Endothelial cell of umbilical vein (primary cell): ENCODE measurements around the gene AFAP1L2. TPM values are rescaled to one million over a fixed set of nuclear protein-coding genes. Genes with fewer than 3 reads are reported as not detected.

Experiments used
- BruUV-seq: library from RNA; stranded (reverse); fragments of 400-500 nt; replicated peaks from 2 replicates; lab custom pipeline; 2021; lab: Mats Ljungman, UMichigan
- CTCF ChIA-PET: fragments of 300-600, 350-600 bp; sonication (Branson Sonifier 250); formaldehyde crosslinking; loops from one replicate; lab custom pipeline; 2021; ENCODE audit warnings: antibody characterized with exemption, inconsistent platforms; lab: Charles Lee
- POLR2A ChIA-PET: fragments of 300-600, 350-600 bp; sonication (Branson Sonifier 250); formaldehyde crosslinking; loops from one replicate; lab custom pipeline; 2021; ENCODE audit warnings: antibody characterized with exemption, inconsistent platforms; lab: Charles Lee
- DNase-seq: peaks from one replicate; pipeline ENCODE4 v3.0.0-alpha.2; 2011; ENCODE audit warnings: low read depth, low spot score
- FAIRE-seq: peaks from 2 replicates; lab custom pipeline; 2011; peaks lifted over from hg19 to GRCh38; lab: Jason Lieb, UNC
- H2AFZ ChIP-seq: 2 replicates; pipeline ENCODE4 v1.6.0; 2012; ENCODE audit warnings: low read depth, low read length, control low read depth, inconsistent platforms
- H3K27ac ChIP-seq: 2 replicates; pipeline ENCODE4 v1.5.1; 2011; ENCODE audit warnings: low read depth, mild to moderate bottlenecking, control low read depth, low read length, moderate library complexity; ENCODE audit not compliant: insufficient read depth
- H3K27me3 ChIP-seq, 2 experiments: 2 replicates each; pipeline versions ENCODE4 v1.6.0 to v1.6.1; 2011; ENCODE audit warnings: low read length in 2 of 2, mixed read lengths in 1 of 2; ENCODE audit not compliant: control insufficient read depth in 2 of 2, insufficient read depth in 2 of 2
- H3K36me3 ChIP-seq, 2 experiments: 2 replicates in 1 of 2; 3 replicates in 1 of 2; pipeline ENCODE4 v1.5.1; 2011; ENCODE audit warnings: low read length in 2 of 2, mild to moderate bottlenecking in 1 of 2, moderate library complexity in 1 of 2; ENCODE audit not compliant: control insufficient read depth in 2 of 2, insufficient read depth in 2 of 2; ENCODE audit errors: extremely low read depth in 1 of 2
- H3K4me1 ChIP-seq: 3 replicates; pipeline ENCODE4 v1.5.1; 2011; ENCODE audit warnings: mild to moderate bottlenecking, low read length; ENCODE audit not compliant: control insufficient read depth, insufficient read depth; ENCODE audit errors: extremely low read depth
- H3K4me2 ChIP-seq: 2 replicates; pipeline ENCODE4 v1.6.1; 2011; ENCODE audit warnings: low read length, control low read depth, mixed read lengths; ENCODE audit not compliant: insufficient read depth
- H3K4me3 ChIP-seq, 3 experiments: fragments of 200-600 bp in 1 of 3; sonication (generic), shearing (Covaris generic) in 1 of 3; replicated peaks in 1 of 3; 2 replicates each; pipeline ENCODE4 v1.5.1; 2011 to 2016; ENCODE audit warnings: control low read depth in 3 of 3, low read length in 3 of 3, mild to moderate bottlenecking in 2 of 3, inconsistent platforms in 1 of 3, low read depth in 1 of 3, moderate library complexity in 1 of 3; ENCODE audit not compliant: insufficient read depth in 1 of 3
- H3K79me2 ChIP-seq: 2 replicates; pipeline ENCODE4 v1.6.0; 2012; ENCODE audit warnings: low read length, inconsistent platforms; ENCODE audit not compliant: control insufficient read depth, insufficient read depth
- H3K9ac ChIP-seq: replicated peaks from 2 replicates; pipeline ENCODE3; 2011; ENCODE audit warnings: low read length, control low read depth; ENCODE audit not compliant: insufficient read depth; ENCODE audit errors: extremely low read depth
- H3K9me1 ChIP-seq: replicated peaks from 3 replicates; pipeline ENCODE4 v1.6.0; 2011; ENCODE audit warnings: mild to moderate bottlenecking, low read length; ENCODE audit not compliant: control insufficient read depth, insufficient read depth; ENCODE audit errors: extremely low read depth
- H3K9me3 ChIP-seq: replicated peaks from 2 replicates; pipeline ENCODE4 v1.5.1; 2012; ENCODE audit warnings: low read length, inconsistent platforms; ENCODE audit not compliant: control insufficient read depth, insufficient read depth
- H4K20me1 ChIP-seq: replicated peaks from 2 replicates; pipeline ENCODE3; 2011; ENCODE audit warnings: mild to moderate bottlenecking, low read length; ENCODE audit not compliant: control insufficient read depth, insufficient read depth; ENCODE audit errors: extremely low read depth
- EZH2 ChIP-seq: IDR thresholded peaks from 2 replicates; pipeline ENCODE4 v1.6.1; 2012; ENCODE audit warnings: borderline replicate concordance, low read depth, mild to moderate bottlenecking, moderate library complexity, low read length, inconsistent platforms; ENCODE audit not compliant: severe bottlenecking
- FOS ChIP-seq: IDR thresholded peaks from 2 replicates; pipeline ENCODE4 v1.6.1; 2011; ENCODE audit warnings: mild to moderate bottlenecking, low read length, moderate library complexity, borderline replicate concordance; ENCODE audit not compliant: insufficient read depth
- GATA2 ChIP-seq: IDR thresholded peaks from 2 replicates; pipeline ENCODE4 v1.7.0; 2011; ENCODE audit warnings: low read depth, mild to moderate bottlenecking, moderate library complexity, mixed read lengths, low read length; ENCODE audit not compliant: insufficient read length, insufficient read depth
- JUN ChIP-seq: IDR thresholded peaks from 2 replicates; pipeline ENCODE4 v1.6.1; 2011; ENCODE audit warnings: borderline replicate concordance, low read depth; ENCODE audit not compliant: insufficient read length, insufficient read depth
- MYC ChIP-seq: IDR thresholded peaks from one replicate; pipeline ENCODE4 v1.6.1; 2011; ENCODE audit warnings: mild to moderate bottlenecking, low read depth, low read length
- POLR2A ChIP-seq: IDR thresholded peaks from 2 replicates; pipeline ENCODE4 v1.6.1; 2012; ENCODE audit warnings: low read depth, mild to moderate bottlenecking, control low read depth, low read length
- POLR2AphosphoS5 ChIP-seq: IDR thresholded peaks from 2 replicates; pipeline ENCODE4 v1.6.1; 2012; ENCODE audit warnings: low read depth, mild to moderate bottlenecking, control low read depth, low read length, moderate library complexity; ENCODE audit not compliant: insufficient read depth
- dilution Hi-C: fragments of 300-500 bp; cut with MboI; formaldehyde crosslinking; loops from one replicate; pipeline ENCODE4 v1.15.0; 2019; ENCODE audit warnings: low sequenced_read_pairs; ENCODE audit not compliant: extremely low pct_ligation_motif_present
- intact Hi-C: fragments of 100-400 bp; cut with micrococcal nuclease; formaldehyde crosslinking; loops from one replicate; pipeline ENCODE4 v1.10.0; 2022
- polyA plus RNA-seq, 4 experiments: library from polyadenylated mRNA; depleted of rRNA in 3 of 4; stranded (reverse) in 3 of 4; unstranded in 1 of 4; fragments of >200 nt; gene quantifications; 2 replicates each; pipeline versions ENCODE4 v1.2.1 to v1.2.3, GENCODE V29; 2011 to 2012; ENCODE audit warnings: missing spikeins in 1 of 4
- total RNA-seq: library from RNA; stranded (reverse); gene quantifications from 2 replicates; pipeline ENCODE4 v1.2.3, GENCODE V29; 2021
- TF ChIP-seq, protein P1 (sequence below), 2 donors: IDR thresholded peaks; 1 replicate in 1 of 2; 2 replicates in 1 of 2; pipeline ENCODE4 v1.5.1; 2011; ENCODE audit warnings: low read length in 2 of 2, mild to moderate bottlenecking in 2 of 2, moderate library complexity in 2 of 2, control low read depth in 1 of 2, inconsistent platforms in 1 of 2, low read depth in 1 of 2; ENCODE audit not compliant: insufficient read depth in 1 of 2; ENCODE audit errors: extremely low read depth in 1 of 2
- TF ChIP-seq, protein P2 (sequence below): IDR thresholded peaks from 2 replicates; pipeline ENCODE4 v1.6.1; 2011; ENCODE audit not compliant: insufficient read depth, insufficient read length

AFAP1L2 gene
- total and polyA plus RNA-seq, 2 donors (not counting 3 experiments of a cell fraction or from before 2014, with no cell fraction given) = 0.90 to 4.1 TPM

DNA sequence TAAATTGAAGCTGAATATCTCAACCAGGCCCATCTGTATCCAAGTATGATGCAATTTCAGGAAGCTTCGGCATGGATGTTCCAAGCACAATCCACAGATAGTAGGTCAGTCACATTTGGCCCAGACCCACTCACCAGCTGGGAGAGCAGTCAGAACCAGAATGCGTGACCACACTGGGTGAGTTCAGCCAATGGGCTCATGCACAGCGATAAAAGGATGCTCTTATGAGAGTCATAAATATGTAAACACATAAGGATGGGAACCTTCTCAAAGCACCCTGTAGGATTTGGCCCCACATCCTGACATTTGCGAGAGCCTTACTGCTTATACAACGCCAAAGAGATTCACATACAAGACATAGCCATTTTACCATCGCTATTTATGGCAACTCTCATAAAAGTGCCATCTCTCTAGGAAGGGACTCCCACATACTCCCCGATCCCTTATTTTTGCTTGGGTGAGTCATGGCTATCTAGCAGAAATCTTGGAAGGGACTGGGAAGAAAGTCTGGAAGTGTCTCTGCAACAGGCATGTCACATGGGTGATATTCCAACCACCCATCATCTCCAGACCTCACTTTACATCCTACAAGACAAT lies 3.0 kb downstream of the AFAP1L2 start:
- dilution Hi-C loops = no loop called here
- Histone ChIP-seq H3K36me3 (no peaks in the 10 kb centered on the region), H4K20me1 (no peaks in the 10 kb centered on the region), H3K4me2 (no peak overlapping the region), H3K4me1 (peaks cover 5% of the 10 kb centered on the region), H3K27ac (no peak overlapping the region), H3K4me3 (no peak overlapping the region), H3K9ac (no peak overlapping the region), H3K27me3 (peaks cover 86 to 91% of the 10 kb centered on the region in 2 experiments), H3K9me1 (no peaks in the 10 kb centered on the region), H3K79me2 (no peaks in the 10 kb centered on the region), H2AFZ (no peak overlapping the region), H3K9me3 (no peaks in the 10 kb centered on the region)
- FAIRE-seq = no peak
- no peak for TF ChIP-seq POLR2A
- no peak for TF ChIP-seq POLR2AphosphoS5
- TF ChIP-seq, protein P1, sequence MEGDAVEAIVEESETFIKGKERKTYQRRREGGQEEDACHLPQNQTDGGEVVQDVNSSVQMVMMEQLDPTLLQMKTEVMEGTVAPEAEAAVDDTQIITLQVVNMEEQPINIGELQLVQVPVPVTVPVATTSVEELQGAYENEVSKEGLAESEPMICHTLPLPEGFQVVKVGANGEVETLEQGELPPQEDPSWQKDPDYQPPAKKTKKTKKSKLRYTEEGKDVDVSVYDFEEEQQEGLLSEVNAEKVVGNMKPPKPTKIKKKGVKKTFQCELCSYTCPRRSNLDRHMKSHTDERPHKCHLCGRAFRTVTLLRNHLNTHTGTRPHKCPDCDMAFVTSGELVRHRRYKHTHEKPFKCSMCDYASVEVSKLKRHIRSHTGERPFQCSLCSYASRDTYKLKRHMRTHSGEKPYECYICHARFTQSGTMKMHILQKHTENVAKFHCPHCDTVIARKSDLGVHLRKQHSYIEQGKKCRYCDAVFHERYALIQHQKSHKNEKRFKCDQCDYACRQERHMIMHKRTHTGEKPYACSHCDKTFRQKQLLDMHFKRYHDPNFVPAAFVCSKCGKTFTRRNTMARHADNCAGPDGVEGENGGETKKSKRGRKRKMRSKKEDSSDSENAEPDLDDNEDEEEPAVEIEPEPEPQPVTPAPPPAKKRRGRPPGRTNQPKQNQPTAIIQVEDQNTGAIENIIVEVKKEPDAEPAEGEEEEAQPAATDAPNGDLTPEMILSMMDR (IDR thresholded peaks at IDR 0.05; ENCODE audit: extremely low read depth in 1 of 2, insufficient read depth in 1 of 2, low read depth in 1 of 2, low read length in 2 of 2) = no peak
- TF ChIP-seq FOS = no peak
- no peak for TF ChIP-seq GATA2
- no peak for TF ChIP-seq MYC
- TF ChIP-seq, protein P2, sequence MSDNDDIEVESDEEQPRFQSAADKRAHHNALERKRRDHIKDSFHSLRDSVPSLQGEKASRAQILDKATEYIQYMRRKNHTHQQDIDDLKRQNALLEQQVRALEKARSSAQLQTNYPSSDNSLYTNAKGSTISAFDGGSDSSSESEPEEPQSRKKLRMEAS = no peak
- no peak for TF ChIP-seq EZH2
- no peak for TF ChIP-seq JUN
- intact Hi-C loops = no loop called here
- DNase-seq = no peak
- CTCF ChIA-PET = interaction anchor here (0.7 to 2.7 kb wide), 2 partner anchors 14 to 97 kb away, joined by 3 to 16 read pairs; no protein-coding TSS in a partner anchor
- POLR2A ChIA-PET = no interaction called here
- BruUV-seq = no TSS peak
